Measurements from ENCODE around the gene RC3H2.

GRCh38 chr9:122940749-122941581 lies 35.8 kb upstream of the RC3H2 start, which contains the start of gene RABGAP1:
- no peak for TF ChIP-seq ZFP3 (CRISPR knock-in tag; IDR thresholded peaks at IDR 0.05)
- TF ChIP-seq PPARA (CRISPR knock-in tag; IDR thresholded peaks at IDR 0.05; ENCODE audit: borderline replicate concordance), result no peak
- 0 out of 2 replicates have a peak, but pooled peaks have one; percentile 30 for TF ChIP-seq PATZ1 (CRISPR knock-in tag; IDR thresholded peaks at IDR 0.05; ENCODE audit: borderline replicate concordance)
- no peak for TF ChIP-seq ZFP30 (CRISPR knock-in tag; IDR thresholded peaks at IDR 0.05)
- no peak for TF ChIP-seq TCF4 (CRISPR knock-in tag; IDR thresholded peaks at IDR 0.05; ENCODE audit: borderline replicate concordance)
- TF ChIP-seq GLIS3 (CRISPR knock-in tag; IDR thresholded peaks at IDR 0.05), result 0 out of 2 replicates have a peak, but pooled peaks have one; percentile 66
- TF ChIP-seq ARNTL (CRISPR knock-in tag; IDR thresholded peaks at IDR 0.05; ENCODE audit: borderline replicate concordance, low read depth), result no peak

Measured in SK-N-SH treated with all-trans-retinoic acid at 6 μM for 48 hours (cell line).